Glutamatergic neuron (in vitro differentiated cells): ENCODE measurements around the gene FAM107B. TPM values are rescaled to one million over a fixed set of nuclear protein-coding genes. Genes with fewer than 3 reads are reported as not detected.

ENCODE experiments used
- DNase-seq: peaks from one replicate; pipeline ENCODE4 v3.0.0; 2022
- H3K27ac Mint-ChIP-seq: one replicate; pipeline ENCODE4 v1.8.0; 2020; ENCODE audit warnings: mild to moderate bottlenecking, mixed read lengths, inconsistent platforms; ENCODE audit not compliant: unreplicated experiment
- H3K27me3 Mint-ChIP-seq: one replicate; pipeline ENCODE4 v1.8.0; 2020; ENCODE audit warnings: mild to moderate bottlenecking, moderate library complexity, mixed read lengths, inconsistent platforms; ENCODE audit not compliant: unreplicated experiment
- H3K36me3 Mint-ChIP-seq: one replicate; pipeline ENCODE4 v1.8.0; 2020; ENCODE audit warnings: mild to moderate bottlenecking, mixed read lengths, inconsistent platforms; ENCODE audit not compliant: unreplicated experiment
- H3K4me1 Mint-ChIP-seq: one replicate; pipeline ENCODE4 v1.8.0; 2020; ENCODE audit warnings: mild to moderate bottlenecking, low read depth, mixed read lengths, inconsistent platforms; ENCODE audit not compliant: unreplicated experiment
- H3K4me3 Mint-ChIP-seq: one replicate; pipeline ENCODE4 v1.8.0; 2020; ENCODE audit warnings: mild to moderate bottlenecking, mixed read lengths, inconsistent platforms; ENCODE audit not compliant: unreplicated experiment
- H3K9me3 Mint-ChIP-seq: one replicate; pipeline ENCODE4 v1.8.0; 2020; ENCODE audit warnings: mild to moderate bottlenecking, moderate library complexity, mixed read lengths, inconsistent platforms; ENCODE audit not compliant: unreplicated experiment
- total RNA-seq: library from RNA; stranded (reverse); fragmentation: NEBNext Ultra II Directional; extraction: Animal tissue kit (Norgen Biotek cat#: 25700); gene quantifications from one replicate; pipeline ENCODE4 v1.2.1, GENCODE V29; 2021; ENCODE audit not compliant: unreplicated experiment
- TF ChIP-seq, protein P1 (sequence below): fragments of 200-600 bp; sonication (generic); IDR thresholded peaks from one replicate; pipeline ENCODE4 v1.5.0; 2021; ENCODE audit not compliant: partially characterized antibody, unreplicated experiment

FAM107B gene
- total RNA-seq, 1 donor from 2014 or later, result 88.6 TPM

DNA sequence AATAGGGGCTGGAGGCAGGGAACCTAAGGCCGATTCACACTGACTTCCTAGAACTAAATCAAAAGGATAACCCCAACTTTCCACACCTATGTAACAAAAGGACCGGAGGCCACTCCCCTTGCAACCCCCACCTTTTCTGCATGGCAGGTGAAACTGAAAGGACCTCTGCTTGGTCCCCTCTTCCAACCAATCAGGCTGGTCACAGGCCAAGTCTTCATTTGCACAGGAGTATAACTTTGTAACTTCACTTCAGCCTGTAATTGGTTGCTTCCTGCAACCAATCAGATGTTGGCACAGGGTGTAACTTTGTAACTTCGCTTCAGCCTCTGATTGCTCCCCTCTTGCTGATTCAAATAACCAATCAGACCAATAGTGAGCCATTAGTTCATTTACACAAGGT is 190.0 kb downstream of the FAM107B start:
- Mint-ChIP-seq H3K36me3 (no peaks in the 10 kb centered on the region), H3K27me3 (peaks cover 4% of the 10 kb centered on the region), H3K27ac (no peak overlapping the region), H3K9me3 (peaks cover 4% of the 10 kb centered on the region), H3K4me1 (peaks cover 32% of the 10 kb centered on the region), H3K4me3 (no peak overlapping the region)
- TF ChIP-seq, protein P1, sequence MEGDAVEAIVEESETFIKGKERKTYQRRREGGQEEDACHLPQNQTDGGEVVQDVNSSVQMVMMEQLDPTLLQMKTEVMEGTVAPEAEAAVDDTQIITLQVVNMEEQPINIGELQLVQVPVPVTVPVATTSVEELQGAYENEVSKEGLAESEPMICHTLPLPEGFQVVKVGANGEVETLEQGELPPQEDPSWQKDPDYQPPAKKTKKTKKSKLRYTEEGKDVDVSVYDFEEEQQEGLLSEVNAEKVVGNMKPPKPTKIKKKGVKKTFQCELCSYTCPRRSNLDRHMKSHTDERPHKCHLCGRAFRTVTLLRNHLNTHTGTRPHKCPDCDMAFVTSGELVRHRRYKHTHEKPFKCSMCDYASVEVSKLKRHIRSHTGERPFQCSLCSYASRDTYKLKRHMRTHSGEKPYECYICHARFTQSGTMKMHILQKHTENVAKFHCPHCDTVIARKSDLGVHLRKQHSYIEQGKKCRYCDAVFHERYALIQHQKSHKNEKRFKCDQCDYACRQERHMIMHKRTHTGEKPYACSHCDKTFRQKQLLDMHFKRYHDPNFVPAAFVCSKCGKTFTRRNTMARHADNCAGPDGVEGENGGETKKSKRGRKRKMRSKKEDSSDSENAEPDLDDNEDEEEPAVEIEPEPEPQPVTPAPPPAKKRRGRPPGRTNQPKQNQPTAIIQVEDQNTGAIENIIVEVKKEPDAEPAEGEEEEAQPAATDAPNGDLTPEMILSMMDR, result no peak
- no peak for DNase-seq

DNA sequence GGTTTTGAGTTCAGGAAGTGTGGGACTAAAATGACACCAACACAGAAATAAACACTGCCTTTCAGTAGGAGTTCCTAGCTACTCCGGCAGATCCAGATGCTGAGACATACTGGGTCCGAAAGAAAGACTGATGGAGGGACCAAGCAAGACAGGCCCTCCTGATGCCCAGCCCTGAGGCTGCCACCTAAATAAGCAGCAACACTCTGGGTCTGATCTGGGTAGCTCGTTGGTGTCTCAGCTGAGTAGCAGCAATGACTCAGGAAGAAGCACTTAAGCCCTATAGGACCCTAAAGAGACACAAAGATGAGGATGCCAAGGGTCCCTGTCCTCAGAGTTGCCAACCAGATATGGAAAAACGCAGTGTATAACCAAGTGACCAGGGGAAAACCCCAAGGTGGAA is 190.7 kb downstream of the FAM107B start:
- Mint-ChIP-seq H3K9me3 (peaks cover 4% of the 10 kb centered on the region), H3K27ac (no peak overlapping the region), H3K4me3 (no peak overlapping the region), H3K4me1 (peaks cover 32% of the 10 kb centered on the region), H3K27me3 (peaks cover 4% of the 10 kb centered on the region), H3K36me3 (no peaks in the 10 kb centered on the region)
- TF ChIP-seq, protein P1, result no peak
- DNase-seq, result no peak

DNA sequence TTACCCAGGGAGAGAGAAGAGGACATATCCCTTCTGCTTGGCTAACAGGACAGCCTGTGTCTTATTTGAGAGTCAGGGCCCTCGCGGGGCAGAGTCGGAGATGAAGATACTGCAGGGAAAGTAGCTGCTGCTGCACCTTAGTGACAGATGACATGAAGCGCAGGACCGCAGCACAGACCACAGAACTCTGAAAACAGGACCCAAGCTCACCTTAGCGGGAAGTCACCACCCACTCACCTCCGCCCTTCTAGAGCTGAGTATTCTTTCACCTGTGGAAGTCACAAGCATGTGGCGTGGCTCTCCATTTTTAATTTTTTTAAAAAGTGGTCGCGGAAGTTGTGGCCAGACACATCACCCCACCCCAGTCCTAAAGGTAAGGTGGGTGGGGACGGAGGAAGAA is 191.4 kb downstream of the FAM107B start:
- Mint-ChIP-seq H3K4me3 (no peak overlapping the region), H3K27ac (no peak overlapping the region), H3K27me3 (peaks cover 4% of the 10 kb centered on the region), H3K9me3 (peaks cover 2% of the 10 kb centered on the region), H3K4me1 (peaks cover 27% of the 10 kb centered on the region), H3K36me3 (no peaks in the 10 kb centered on the region)
- TF ChIP-seq, protein P1, result no peak
- no peak for DNase-seq

DNA sequence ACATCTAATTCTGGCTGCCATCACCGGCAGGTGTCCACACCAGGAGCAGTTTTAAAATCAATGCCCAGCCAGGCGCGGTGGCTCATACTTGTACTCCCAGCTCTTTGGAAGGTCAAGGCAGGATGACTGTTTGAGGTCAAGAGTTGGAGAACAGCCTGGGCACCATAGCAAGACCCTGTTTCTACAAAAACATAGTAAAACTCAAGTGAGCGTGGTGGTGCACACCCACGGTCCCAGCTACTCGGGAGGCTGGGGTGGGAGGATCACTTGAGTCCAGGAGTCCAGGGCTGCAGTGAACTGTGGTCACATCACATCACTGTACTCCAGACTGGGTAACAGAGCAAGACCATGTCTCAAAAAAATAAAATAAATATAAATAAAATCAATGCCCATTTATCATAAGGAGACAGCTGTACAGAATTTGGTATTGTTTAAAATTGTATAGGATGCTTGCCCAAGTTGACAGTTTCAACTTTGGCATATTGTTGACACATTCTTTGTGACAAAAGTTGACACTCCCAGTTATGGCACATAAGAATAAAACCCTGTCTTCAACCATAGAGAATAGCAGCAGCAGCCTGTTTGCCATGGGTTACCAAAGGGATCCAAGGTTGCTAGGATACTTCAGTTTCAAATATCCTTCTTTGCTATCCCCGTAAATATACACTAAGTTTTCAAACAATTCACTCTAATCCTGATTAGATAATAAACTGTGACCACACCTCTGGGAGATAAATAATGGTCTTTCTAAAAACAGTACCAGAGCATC is 193.0 kb downstream of the FAM107B start:
- H3K9me3 Mint-ChIP-seq, result no peaks in the 10 kb centered on the region
- H3K36me3 Mint-ChIP-seq, result no peaks in the 10 kb centered on the region
- peaks cover 4% of the 10 kb centered on the region for H3K27me3 Mint-ChIP-seq
- TF ChIP-seq, protein P1, result no peak
- no peak overlapping the region for H3K4me3 Mint-ChIP-seq
- peaks cover 19% of the 10 kb centered on the region for H3K4me1 Mint-ChIP-seq
- DNase-seq, result no peak
- no peak overlapping the region for H3K27ac Mint-ChIP-seq

DNA sequence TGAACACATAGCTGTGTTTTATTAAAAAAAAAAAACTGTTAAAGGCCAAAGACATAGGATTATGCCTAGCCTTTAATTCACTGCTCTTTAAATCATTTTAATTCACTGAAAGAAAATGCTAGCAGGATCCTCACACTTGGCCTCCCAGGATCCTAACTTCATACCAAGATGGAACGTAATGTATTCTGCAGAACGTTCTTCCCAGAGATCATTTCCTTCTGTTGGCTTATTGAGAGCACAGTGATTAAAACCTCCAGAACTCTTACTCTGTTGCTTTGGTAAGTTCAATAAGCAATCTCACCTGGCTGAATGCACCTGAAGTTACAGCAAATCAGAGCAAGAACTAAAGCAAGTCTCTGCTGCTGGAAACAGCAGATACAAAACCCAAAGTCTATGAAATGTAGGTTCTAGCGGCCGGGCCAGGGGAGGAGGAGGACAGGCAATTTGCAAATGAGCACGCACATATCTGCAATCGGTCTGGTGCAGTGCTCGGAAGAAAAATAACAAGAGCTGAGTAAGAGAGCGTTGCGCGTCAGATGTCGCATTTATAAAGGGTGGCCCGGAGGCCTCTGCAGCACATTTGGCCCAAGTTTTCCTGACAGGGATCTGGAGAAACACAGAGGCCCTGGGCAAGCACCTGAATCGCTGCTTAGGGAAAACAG is 193.9 kb downstream of the FAM107B start:
- Mint-ChIP-seq H3K27ac (no peak overlapping the region), H3K4me1 (peaks cover 17% of the 10 kb centered on the region), H3K4me3 (no peak overlapping the region), H3K9me3 (no peaks in the 10 kb centered on the region), H3K36me3 (no peaks in the 10 kb centered on the region), H3K27me3 (peaks cover 4% of the 10 kb centered on the region)
- TF ChIP-seq, protein P1, result no peak
- no peak for DNase-seq
